ACHN (cell line): Measurements from ENCODE around the gene ERBB3.

ENCODE experiments used
- DNase-seq: peaks from one replicate; pipeline ENCODE4 v3.0.0-alpha.2; 2015
- in situ Hi-C: cut with HindIII; loops from 2 replicates; pipeline ENCODE4 v1.10.0; 2017; ENCODE audit warnings: low sequenced_read_pairs, low pct_ligation_motif_present, low pct_unique_long_range_greater_than_20kb

ERBB3 gene

DNA sequence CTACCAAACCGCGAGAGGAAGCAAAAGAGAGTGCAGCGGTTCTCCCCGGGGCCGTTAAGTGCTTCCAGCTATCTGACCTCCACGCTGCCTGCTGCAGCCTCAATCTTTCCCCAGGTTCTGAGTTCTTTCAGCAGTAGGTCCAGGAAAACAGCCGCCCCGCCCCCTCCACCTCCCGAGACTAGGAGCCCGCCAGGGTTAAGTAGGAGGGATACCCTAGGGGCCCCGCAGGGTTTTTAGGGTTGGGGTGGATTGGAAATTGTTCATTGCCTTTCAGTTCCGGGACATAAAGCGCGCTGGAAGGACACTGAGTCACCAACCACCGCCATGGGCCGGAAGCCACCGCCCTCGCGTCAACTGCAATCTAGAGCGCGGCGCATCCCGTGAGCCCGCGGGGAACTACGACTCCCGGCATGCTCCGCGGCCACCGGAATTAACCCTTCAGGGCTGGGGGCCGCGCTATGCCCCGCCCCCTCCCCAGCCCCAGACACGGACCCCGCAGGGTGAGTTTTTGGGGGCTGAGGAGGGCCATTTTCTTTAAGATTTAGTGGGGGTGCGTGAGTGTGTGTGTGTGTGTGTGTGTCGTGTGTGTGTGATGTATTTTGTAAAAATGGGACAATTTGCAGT lies 72.3 kb downstream of the ERBB3 start, which contains the start of gene MYL6B:
Gene MYL6B (plus strand): TSS at position 456 of the 624 bp plus-strand sequence. CDS start 1,332 bp downstream, outside the sequence.
- DNase-seq, result peak; percentile 98
- in situ Hi-C loops, result no loop called here
